T-helper 2 cell treated with Interferon-gamma antibody and Interleukin-4, amounts not matched to agents 5 μg/mL and 100 μg/mL, for 36 hours (primary cell): Measurements from ENCODE around the gene MSI2.

ENCODE experiments used
- DNase-seq: peaks from one replicate; pipeline ENCODE4 v3.0.0; 2021; ENCODE audit warnings: low spot score
- H3K27ac Mint-ChIP-seq: one replicate; pipeline ENCODE4 v1.8.0; 2021; ENCODE audit warnings: mild to moderate bottlenecking, mixed read lengths
- H3K27me3 Mint-ChIP-seq: one replicate; pipeline ENCODE4 v1.8.0; 2021; ENCODE audit warnings: low read depth, mixed read lengths
- H3K36me3 Mint-ChIP-seq: one replicate; pipeline ENCODE4 v1.8.0; 2021; ENCODE audit warnings: low read depth, mixed read lengths
- H3K4me1 Mint-ChIP-seq: one replicate; pipeline ENCODE4 v1.8.0; 2021; ENCODE audit warnings: low read depth, mixed read lengths
- H3K4me3 Mint-ChIP-seq: one replicate; pipeline ENCODE4 v1.8.0; 2022; ENCODE audit warnings: mild to moderate bottlenecking, moderate library complexity, mixed read lengths
- H3K9me3 Mint-ChIP-seq: one replicate; pipeline ENCODE4 v1.8.0; 2021; ENCODE audit warnings: mixed read lengths

The MSI2 gene

GRCh38 chr17:57255182-57255775 is 1.0 kb upstream of the MSI2 start:
- no peak for DNase-seq

GRCh38 chr17:57256708-57257112 is 387 bp downstream of the MSI2 start:
- DNase-seq: no peak
- Mint-ChIP-seq H3K9me3 (no peaks in the 10 kb centered on the region), H3K4me3 (peak overlapping the region; percentile 96), H3K4me1 (peaks cover 47% of the 10 kb centered on the region), H3K27ac (peak overlapping the region; percentile 97), H3K27me3 (peaks cover 2% of the 10 kb centered on the region), H3K36me3 (peaks cover 40% of the 10 kb centered on the region)

More at GRCh38 chr17:57255182-57255775, 1.0 kb upstream of the MSI2 start:
- Mint-ChIP-seq H3K4me1 (peaks cover 35% of the 10 kb centered on the region), H3K4me3 (peak overlapping the region; percentile 90), H3K27ac (peak overlapping the region; percentile 84), H3K27me3 (peaks cover 2% of the 10 kb centered on the region), H3K9me3 (no peaks in the 10 kb centered on the region), H3K36me3 (peaks cover 26% of the 10 kb centered on the region)

GRCh38 chr17:57257195-57257894 is 1.0 kb downstream of the MSI2 start:
- Mint-ChIP-seq H3K9me3 (no peaks in the 10 kb centered on the region), H3K36me3 (peaks cover 46% of the 10 kb centered on the region), H3K27ac (peak overlapping the region; percentile 97), H3K27me3 (peaks cover 2% of the 10 kb centered on the region), H3K4me1 (peaks cover 53% of the 10 kb centered on the region), H3K4me3 (peak overlapping the region; percentile 96)
- DNase-seq: no peak

- Mint-ChIP-seq H3K9me3 (no peaks in the 10 kb centered on the region), H3K36me3 (peaks cover 54% of the 10 kb centered on the region), H3K27ac (peak overlapping the region; percentile 97), H3K4me1 (peaks cover 61% of the 10 kb centered on the region), H3K27me3 (peaks cover 2% of the 10 kb centered on the region), H3K4me3 (peak overlapping the region; percentile 96)
- DNase-seq: no peak
Observed at GRCh38 chr17:57257895-57258851, 1.9 kb downstream of the MSI2 start.

GRCh38 chr17:57259306-57259705 is 3.0 kb downstream of the MSI2 start:
- Mint-ChIP-seq H3K36me3 (peaks cover 64% of the 10 kb centered on the region), H3K27me3 (no peaks in the 10 kb centered on the region), H3K27ac (no peak overlapping the region), H3K4me1 (peaks cover 64% of the 10 kb centered on the region), H3K4me3 (peak overlapping the region; percentile 96), H3K9me3 (no peaks in the 10 kb centered on the region)
- no peak for DNase-seq

GRCh38 chr17:57259817-57260216 is 3.5 kb downstream of the MSI2 start:
- DNase-seq: no peak
- H3K36me3 Mint-ChIP-seq: peaks cover 68% of the 10 kb centered on the region
- no peaks in the 10 kb centered on the region for H3K27me3 Mint-ChIP-seq
- H3K27ac Mint-ChIP-seq: no peak overlapping the region
- H3K4me3 Mint-ChIP-seq: peak overlapping the region; percentile 96
- H3K9me3 Mint-ChIP-seq: no peaks in the 10 kb centered on the region
- H3K4me1 Mint-ChIP-seq: peaks cover 62% of the 10 kb centered on the region

- no peak for DNase-seq
- peaks cover 74% of the 10 kb centered on the region for H3K36me3 Mint-ChIP-seq
- H3K4me3 Mint-ChIP-seq: peak overlapping the region; percentile 29
- no peak overlapping the region for H3K27ac Mint-ChIP-seq
- H3K27me3 Mint-ChIP-seq: no peaks in the 10 kb centered on the region
- H3K9me3 Mint-ChIP-seq: no peaks in the 10 kb centered on the region
- H3K4me1 Mint-ChIP-seq: peaks cover 59% of the 10 kb centered on the region
Observed at GRCh38 chr17:57260325-57261083, 4.2 kb downstream of the MSI2 start.

GRCh38 chr17:57261084-57261461 is 4.8 kb downstream of the MSI2 start:
- H3K27ac Mint-ChIP-seq: no peak overlapping the region
- peaks cover 61% of the 10 kb centered on the region for H3K4me1 Mint-ChIP-seq
- no peaks in the 10 kb centered on the region for H3K9me3 Mint-ChIP-seq
- H3K36me3 Mint-ChIP-seq: peaks cover 79% of the 10 kb centered on the region
- DNase-seq: no peak
- H3K27me3 Mint-ChIP-seq: no peaks in the 10 kb centered on the region
- peak overlapping the region; percentile 38 for H3K4me3 Mint-ChIP-seq

- Mint-ChIP-seq H3K27me3 (no peaks in the 10 kb centered on the region), H3K4me3 (no peak overlapping the region), H3K27ac (no peak overlapping the region), H3K4me1 (peaks cover 61% of the 10 kb centered on the region), H3K36me3 (peaks cover 89% of the 10 kb centered on the region), H3K9me3 (no peaks in the 10 kb centered on the region)
- DNase-seq: no peak
Observed at GRCh38 chr17:57262557-57262956, 6.2 kb downstream of the MSI2 start.

- no peak for DNase-seq
- no peak overlapping the region for H3K27ac Mint-ChIP-seq
- no peaks in the 10 kb centered on the region for H3K9me3 Mint-ChIP-seq
- no peaks in the 10 kb centered on the region for H3K27me3 Mint-ChIP-seq
- no peak overlapping the region for H3K4me3 Mint-ChIP-seq
- peaks cover 54% of the 10 kb centered on the region for H3K4me1 Mint-ChIP-seq
- H3K36me3 Mint-ChIP-seq: peaks cover 87% of the 10 kb centered on the region
Observed at GRCh38 chr17:57264250-57264649, 7.9 kb downstream of the MSI2 start.

- Mint-ChIP-seq H3K4me3 (no peak overlapping the region), H3K9me3 (no peaks in the 10 kb centered on the region)
Observed at GRCh38 chr17:57264776-57265175, 8.5 kb downstream of the MSI2 start.

GRCh38 chr17:57266902-57267311 is 10.6 kb downstream of the MSI2 start:
- DNase-seq: no peak
- Mint-ChIP-seq H3K27me3 (no peaks in the 10 kb centered on the region), H3K36me3 (peaks cover 72% of the 10 kb centered on the region), H3K4me3 (no peak overlapping the region), H3K27ac (no peak overlapping the region), H3K9me3 (no peaks in the 10 kb centered on the region), H3K4me1 (peaks cover 36% of the 10 kb centered on the region)

More at GRCh38 chr17:57264776-57265175, 8.5 kb downstream of the MSI2 start:
- peaks cover 88% of the 10 kb centered on the region for H3K36me3 Mint-ChIP-seq
- peaks cover 49% of the 10 kb centered on the region for H3K4me1 Mint-ChIP-seq
- no peak for DNase-seq
- H3K27me3 Mint-ChIP-seq: no peaks in the 10 kb centered on the region
- no peak overlapping the region for H3K27ac Mint-ChIP-seq

- Mint-ChIP-seq H3K9me3 (no peaks in the 10 kb centered on the region), H3K4me3 (no peak overlapping the region), H3K36me3 (peaks cover 67% of the 10 kb centered on the region), H3K27ac (no peak overlapping the region), H3K4me1 (peaks cover 23% of the 10 kb centered on the region), H3K27me3 (no peaks in the 10 kb centered on the region)
- no peak for DNase-seq
Observed at GRCh38 chr17:57268181-57268580, 11.9 kb downstream of the MSI2 start.
